ENCODE data around the gene USP10.
A peak's percentile ranks its signal among the peaks of the same experiment; 100 is the strongest.

USP10 gene

DNA sequence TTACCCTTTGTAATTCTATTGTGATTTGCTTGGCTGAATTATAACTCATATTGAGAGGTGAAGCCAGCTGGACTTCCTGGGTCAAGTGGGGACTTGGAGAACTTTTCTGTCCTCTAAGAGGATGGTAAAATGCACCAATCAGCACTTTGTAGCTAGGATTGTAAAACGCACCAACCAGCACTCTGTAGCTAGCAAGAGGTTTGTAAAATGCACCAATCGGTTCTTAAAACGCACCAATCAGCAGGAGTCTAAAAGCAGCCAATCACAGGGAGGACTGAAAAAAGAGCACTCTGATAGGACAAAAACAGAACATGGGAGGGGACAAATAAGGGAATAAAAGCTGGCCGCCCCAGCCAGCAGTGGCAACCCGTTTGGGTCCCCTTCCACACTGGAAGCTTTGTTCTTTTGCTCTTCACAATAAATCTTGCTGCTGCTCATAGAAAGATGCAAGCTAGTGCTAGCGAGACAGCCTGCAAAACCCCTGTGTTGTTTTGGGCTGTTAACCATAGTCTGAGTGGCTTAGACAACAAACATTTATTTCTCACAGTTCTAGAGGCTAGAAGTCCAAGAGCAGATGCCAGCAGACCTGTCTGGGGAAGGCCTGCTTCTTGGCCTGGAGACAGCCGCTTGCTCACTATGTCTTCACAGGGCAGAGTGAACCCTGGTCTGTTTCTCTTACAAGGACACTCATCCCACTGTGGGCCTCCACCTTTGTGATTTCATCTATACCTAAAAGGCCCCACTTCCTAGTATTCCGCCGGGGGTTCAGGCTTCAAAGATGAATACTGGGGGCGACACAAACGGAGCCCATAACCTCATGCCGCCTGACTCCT is 81.0 kb downstream of the USP10 start:
- no peak for DNase-seq

DNA sequence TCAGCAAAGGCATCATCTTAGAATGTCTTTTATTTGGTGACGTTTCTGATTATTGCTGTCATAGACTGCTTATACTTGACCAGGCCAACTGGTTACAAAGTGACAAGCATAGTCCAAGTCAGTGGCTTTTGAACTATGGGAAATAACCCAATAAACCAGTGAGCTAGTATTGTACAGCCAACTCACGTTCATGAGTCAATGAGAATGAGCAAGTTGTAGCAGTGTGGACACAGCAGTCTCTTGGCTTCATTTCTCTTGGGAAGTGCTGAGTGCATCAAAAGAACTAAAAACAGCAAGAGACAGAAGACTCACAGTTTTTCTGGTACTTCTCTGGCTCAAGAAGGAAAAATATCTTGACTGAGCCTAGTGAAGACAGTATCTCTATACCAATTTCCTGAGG is 83.0 kb downstream of the USP10 start:
- no peak for DNase-seq

- DNase-seq = peak; percentile 83
Measured at GRCh38 chr16:84785843-84786581, 86.2 kb downstream of the USP10 start.

DNA sequence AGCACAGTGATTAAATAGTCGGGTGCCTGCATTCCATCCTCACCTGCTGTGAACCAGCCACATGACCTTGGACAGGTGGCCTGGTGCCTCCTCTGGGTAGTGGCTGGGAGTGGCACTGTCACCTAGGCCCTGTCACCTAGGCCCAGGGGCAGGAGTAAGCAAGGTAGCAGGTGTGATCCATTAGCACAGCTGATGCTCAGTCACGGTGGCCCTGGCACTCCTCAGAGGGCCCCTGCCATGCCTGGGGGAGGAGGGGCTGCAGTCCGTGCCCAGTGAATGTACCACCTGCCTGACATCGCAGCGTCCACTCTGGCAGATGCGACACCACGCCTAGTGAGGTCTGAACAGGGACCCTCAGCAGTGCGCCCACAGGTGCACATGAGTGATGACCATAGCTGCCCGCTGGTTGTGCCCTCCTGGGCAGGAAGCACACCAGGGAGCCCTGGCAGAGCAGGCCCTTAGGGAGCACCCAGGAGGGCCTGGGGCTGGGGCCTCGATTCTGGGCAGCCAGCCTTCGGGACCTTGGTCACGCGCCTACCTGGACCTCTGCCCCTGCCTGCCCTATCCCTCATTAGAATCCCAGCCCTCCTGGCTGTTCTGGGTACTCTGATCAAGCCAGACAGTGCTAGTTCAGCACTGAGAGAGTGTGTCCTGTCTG is 86.9 kb downstream of the USP10 start:
- peak; percentile 51 for DNase-seq

- DNase-seq = no peak
Measured at GRCh38 chr16:84787263-84787622, 87.4 kb downstream of the USP10 start.

GRCh38 chr16:84788920-84789391 is 89.2 kb downstream of the USP10 start:
- DNase-seq = no peak

DNA sequence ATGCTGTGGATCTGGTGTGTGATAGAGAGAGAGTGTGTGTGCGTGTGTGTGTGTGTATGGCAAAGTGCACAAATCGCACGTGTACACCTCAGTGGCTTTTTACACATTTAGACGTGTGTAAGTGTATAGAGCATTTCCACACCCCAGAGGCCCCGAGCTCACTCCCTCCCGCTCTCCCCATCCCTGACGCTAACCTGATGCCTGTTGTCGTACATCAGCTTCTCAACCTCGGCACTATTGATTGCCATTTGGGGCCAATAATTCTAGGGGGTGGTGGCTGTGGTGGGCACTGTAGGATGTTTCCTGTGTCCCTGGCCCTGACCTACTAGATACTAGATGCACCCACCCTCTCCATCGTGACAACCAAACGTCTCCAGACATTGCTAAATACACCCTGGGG is 89.6 kb downstream of the USP10 start:
- no peak for DNase-seq

DNA sequence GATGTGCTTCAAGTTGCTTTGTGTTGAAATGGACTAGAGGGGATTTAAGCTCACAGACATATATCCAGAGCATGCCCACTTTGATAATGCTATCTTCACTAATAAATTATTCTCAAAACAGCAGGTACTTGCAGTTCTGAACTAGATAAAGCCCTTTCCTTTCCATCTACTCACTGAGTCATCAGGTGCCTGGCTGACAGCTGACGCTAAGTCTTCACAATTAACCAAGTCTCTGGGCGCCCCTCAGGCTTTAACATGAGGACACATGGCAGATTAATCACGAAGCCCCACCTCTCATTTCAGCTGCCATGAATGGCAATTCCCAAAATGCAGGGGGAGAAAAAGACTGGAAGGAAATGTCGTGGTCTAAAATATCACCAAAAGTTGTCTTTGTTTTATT is 90.5 kb downstream of the USP10 start:
- no peak for DNase-seq

- no peak for DNase-seq
Measured at GRCh38 chr16:84791088-84791487, 91.3 kb downstream of the USP10 start.

- no peak for DNase-seq
Measured at GRCh38 chr16:84791501-84791900, 91.7 kb downstream of the USP10 start.

- no peak for DNase-seq
Measured at GRCh38 chr16:84794186-84794585, 94.4 kb downstream of the USP10 start.

- no peak for DNase-seq
Measured at GRCh38 chr16:84794626-84795025, 94.8 kb downstream of the USP10 start.

- DNase-seq = no peak
Measured at GRCh38 chr16:84795329-84796053, 95.7 kb downstream of the USP10 start.

DNA sequence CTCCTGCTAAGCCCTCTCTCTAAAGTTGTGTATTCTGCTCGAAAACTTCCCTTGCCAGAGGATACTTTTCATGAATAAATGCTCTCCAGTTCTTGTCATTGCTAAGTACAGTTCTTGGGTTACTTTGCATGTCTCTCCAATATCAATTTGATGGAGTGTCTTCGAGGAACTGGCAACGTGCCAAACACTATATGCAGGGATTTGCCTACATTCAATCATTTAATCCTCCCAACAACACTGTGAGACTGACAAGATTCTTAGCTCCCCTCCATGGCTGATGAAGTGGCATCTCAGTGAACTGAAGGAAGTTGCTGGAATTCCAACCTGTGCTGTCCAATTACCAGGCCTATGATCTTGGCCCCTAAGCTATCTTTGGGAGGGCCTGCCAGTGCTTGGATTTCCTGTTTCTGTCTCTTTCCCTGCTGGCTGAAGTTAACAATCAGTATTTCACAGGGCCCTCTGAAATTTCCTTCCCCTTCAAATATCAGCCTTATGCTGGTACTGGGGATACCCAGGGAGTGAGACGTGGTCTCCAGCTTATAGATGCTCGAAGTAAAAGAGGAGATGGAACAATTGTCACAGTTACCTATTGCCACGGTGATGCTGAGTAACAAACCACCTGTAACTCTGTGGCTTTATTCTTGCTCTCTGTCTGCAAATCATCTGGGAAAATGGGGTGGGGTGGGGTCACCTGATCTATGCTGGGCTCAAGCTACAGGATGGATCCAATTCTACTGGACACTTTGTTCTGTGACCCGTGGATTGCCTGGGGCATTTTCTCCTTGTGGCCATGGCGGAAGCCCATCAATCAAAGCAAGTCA is 100.6 kb downstream of the USP10 start:
- DNase-seq = no peak

DNA sequence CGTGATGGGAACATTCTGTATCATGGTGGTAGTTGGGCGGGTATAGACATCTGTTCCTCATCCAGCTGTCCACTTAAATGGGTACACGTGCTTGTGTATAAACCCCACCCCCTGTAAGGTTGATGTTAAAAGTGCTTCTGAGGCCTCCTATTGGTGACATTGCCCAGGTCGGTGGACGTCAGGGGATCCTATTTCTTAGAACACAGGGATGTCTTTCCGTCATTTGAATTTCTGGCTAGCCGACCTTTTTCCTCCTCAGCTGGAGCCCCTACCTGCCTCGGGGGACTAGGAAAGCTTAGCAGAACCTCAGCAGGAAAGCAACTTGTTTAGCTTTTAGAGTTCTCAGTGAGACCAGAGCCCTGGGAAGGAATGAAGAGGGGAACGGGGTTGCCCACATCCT is 103.3 kb downstream of the USP10 start:
- DNase-seq = no peak

DNA sequence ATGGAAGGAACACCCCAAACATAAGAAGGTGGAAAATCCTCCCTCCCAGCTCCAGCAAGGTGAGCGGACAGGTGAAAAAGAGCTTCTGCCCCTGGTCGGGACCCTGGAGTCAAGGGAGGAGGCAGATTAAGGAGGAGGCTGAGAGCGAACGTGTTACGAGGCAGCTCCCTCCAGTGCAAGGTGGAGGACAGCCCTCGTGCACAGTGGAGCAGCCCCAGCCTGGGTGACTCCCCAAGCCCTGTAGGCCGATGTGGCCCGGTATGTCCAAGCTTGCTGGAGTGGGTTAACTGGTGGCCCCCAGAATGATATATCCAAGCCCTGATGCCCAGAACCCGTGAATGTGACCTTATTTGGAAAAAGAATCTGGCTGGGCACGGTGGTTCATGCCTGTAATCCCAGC is 104.5 kb downstream of the USP10 start:
- no peak for DNase-seq

DNA sequence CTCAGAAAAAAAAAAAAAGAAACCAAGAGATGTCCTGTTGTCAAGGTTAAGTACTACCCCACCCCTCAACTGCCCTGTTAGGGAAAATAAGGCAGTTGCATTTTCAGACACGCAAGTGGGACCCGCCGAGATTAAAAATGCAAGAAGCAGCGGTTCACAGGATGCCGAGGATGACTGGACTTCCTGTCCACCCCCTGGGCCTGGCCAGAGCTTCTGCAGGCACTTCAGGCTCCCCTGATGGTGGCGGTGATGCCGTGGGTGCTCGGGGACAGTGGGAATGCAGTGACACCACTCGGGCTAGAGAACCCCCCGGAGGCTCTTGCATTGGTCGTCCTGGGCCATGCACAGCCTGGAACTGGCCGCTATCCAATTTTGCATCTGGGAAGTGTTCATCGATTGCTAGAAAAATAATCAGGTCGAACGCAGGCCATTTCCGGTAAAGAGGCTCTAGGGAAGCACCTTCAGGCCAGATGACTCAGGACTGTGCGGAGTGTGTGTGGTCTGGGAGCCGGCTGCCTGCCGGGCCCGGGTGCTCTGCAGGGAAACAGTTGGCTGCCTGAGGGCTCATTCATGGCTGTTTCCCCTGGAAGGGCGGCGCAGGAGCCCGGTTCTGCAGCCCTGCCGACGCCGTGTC is 106.6 kb downstream of the USP10 start:
- DNase-seq = no peak

- DNase-seq = no peak
Measured at GRCh38 chr16:84806890-84807258, 107.1 kb downstream of the USP10 start.

DNA sequence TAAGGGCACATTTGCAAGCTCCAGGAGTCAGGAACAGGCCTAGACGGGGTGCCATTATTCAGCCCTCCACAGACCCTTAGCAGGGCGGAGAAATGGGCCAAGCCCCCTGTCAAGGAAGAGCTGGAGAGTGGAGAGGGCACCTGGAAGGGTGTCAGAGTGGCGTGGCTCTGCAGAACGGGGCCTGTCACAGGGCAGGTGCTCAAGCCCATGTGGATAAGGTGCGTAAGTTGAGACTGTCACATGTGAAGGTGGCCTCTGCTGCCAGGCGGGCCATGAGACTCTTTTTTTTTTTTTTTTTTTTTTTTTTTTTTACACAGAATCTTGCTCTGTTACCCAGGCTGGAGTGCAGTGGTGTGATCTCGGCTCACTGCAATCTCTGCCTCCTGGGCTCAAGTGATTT is 108.0 kb downstream of the USP10 start:
- DNase-seq = no peak

- no peak for DNase-seq
Measured at GRCh38 chr16:84808826-84809225, 109.0 kb downstream of the USP10 start.

DNA sequence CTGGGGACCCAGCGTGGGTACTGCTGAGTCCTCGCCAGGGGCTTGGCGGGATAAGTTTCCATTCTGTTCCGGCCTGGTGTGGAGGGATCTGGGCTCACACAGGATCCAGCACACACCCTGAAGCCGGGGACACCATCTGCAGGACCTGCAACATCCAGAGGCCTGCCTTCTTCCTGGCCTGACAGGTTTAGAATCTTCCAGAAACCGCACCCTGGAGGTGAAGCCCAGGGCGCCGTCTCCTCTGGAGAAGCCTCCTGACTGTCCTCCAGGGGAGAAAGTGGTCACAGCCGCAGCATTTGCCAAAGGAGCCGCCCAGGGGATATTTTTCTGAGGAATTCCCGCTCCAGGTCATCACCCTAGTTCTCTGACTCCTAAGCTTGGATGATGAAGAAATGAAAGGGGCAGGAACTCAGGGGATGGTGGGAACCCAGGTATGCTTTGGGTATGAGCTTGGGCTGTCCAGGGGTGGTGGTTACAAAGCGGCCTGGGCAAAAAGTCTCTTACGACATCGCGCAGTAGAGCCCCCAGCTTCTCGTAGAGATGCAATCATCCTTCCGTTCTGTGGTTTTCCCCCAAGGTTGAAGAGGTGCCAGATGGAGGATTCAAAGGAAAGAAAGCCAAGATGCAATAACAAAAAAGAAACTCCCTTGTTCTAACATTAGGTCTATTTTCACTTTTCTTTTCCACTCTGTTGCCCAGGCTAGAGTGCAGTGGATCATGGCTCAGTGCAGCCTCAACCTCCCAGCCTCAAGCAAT is 110.9 kb downstream of the USP10 start:
- no peak for DNase-seq

All from NCI-H1092 treated with DMSO at 0.1 percent for 48 hours (cell line).